Epithelial cell of esophagus (primary cell): ENCODE data around the gene MARCHF9.
A peak's percentile ranks its signal among the peaks of the same experiment; 100 is the strongest.
"Not testable (repeated sequence)": the region's sequence is repeated elsewhere in the genome, so short reads cannot be mapped to it uniquely, and the experiment has no call there.

Experiments used
- DNase-seq: peaks from one replicate; pipeline ENCODE4 v3.0.0; 2010; ENCODE audit warnings: low read depth
- H3K4me3 ChIP-seq: 2 replicates; pipeline ENCODE4 v1.5.1; 2011; ENCODE audit warnings: mild to moderate bottlenecking, low read length, control low read depth
- CTCF ChIP-seq: IDR thresholded peaks from 2 replicates; pipeline ENCODE4 v1.5.1; 2011; ENCODE audit warnings: low read depth, mild to moderate bottlenecking, low read length, control low read depth, inconsistent platforms; ENCODE audit not compliant: insufficient read depth; ENCODE audit errors: missing control alignments

MARCHF9 gene

GRCh38 chr12:57767876-57768275 is 13.0 kb downstream of the MARCHF9 start:
- TF ChIP-seq CTCF = no peak
- no peak for DNase-seq

GRCh38 chr12:57769594-57769993 is 14.7 kb downstream of the MARCHF9 start:
- no peak overlapping the region for H3K4me3 ChIP-seq
- no peak for TF ChIP-seq CTCF
- DNase-seq = no peak

More at GRCh38 chr12:57767876-57768275, 13.0 kb downstream of the MARCHF9 start:
- no peak overlapping the region for H3K4me3 ChIP-seq

- H3K4me3 ChIP-seq = no peak overlapping the region
- DNase-seq = no peak
- TF ChIP-seq CTCF = no peak
These were observed 15.8 kb downstream of the MARCHF9 start for GRCh38 chr12:57770734-57771133.

- peak; percentile 95 for DNase-seq
- H3K4me3 ChIP-seq = peak overlapping the region; percentile 83
- TF ChIP-seq CTCF = no peak
These were observed 16.5 kb downstream of the MARCHF9 start for GRCh38 chr12:57771236-57771872.

GRCh38 chr12:57771873-57772428 is 17.0 kb downstream of the MARCHF9 start, which contains the start of gene METTL1:
Gene METTL1 (minus strand): TSS chr12:57772105. CDS start chr12:57772083, 22 bp downstream.
- peak; percentile 2 for TF ChIP-seq CTCF
- peak within 1 kb of the TSS; percentile 83 for H3K4me3 ChIP-seq
- peak; percentile 98 for DNase-seq

GRCh38 chr12:57772429-57773322 is 17.8 kb downstream of the MARCHF9 start, which contains the start of gene EEF1AKMT3:
Gene EEF1AKMT3 (plus strand): TSS chr12:57772614. CDS start chr12:57772725, 111 bp downstream.
- peak; percentile 64 for DNase-seq
- peak within 1 kb of the TSS; percentile 83 for H3K4me3 ChIP-seq
- no peak for TF ChIP-seq CTCF

GRCh38 chr12:57774634-57775033 is 19.7 kb downstream of the MARCHF9 start:
- DNase-seq = not testable (repeated sequence)

More at GRCh38 chr12:57774634-57775033, 19.7 kb downstream of the MARCHF9 start:
- H3K4me3 ChIP-seq = not testable (repeated sequence)
